ENCODE data around the gene CACNG3.

Gene CACNG3

GRCh38 chr16:24378999-24379398 lies 122.9 kb downstream of the CACNG3 start:
- Histone ChIP-seq H3K79me2 (ENCODE audit: low read length) (no peaks in the 10 kb centered on the region), H3K4me3 (ENCODE audit: low read length) (no peak overlapping the region), H3K9ac (ENCODE audit: low read length) (no peak overlapping the region), H3K27me3 (ENCODE audit: low read depth, low read length) (no peaks in the 10 kb centered on the region), H3K9me3 (ENCODE audit: insufficient read depth, low read length) (peaks cover 4% of the 10 kb centered on the region; the same call in 1 of the 2 replicates), H4K20me1 (ENCODE audit: insufficient read depth, low read length) (no peaks in the 10 kb centered on the region), H3K36me3 (replicated peaks; ENCODE audit: low read depth, low read length) (no peaks in the 10 kb centered on the region), H3K4me1 (ENCODE audit: low read length) (no peaks in the 10 kb centered on the region), H3K27ac (ENCODE audit: low read length) (no peak overlapping the region), H2AFZ (ENCODE audit: low read depth, low read length) (no peak overlapping the region), H3K4me2 (ENCODE audit: low read length) (no peak overlapping the region)
- TF ChIP-seq EZH2phosphoT487 (IDR thresholded peaks at IDR 0.05; ENCODE audit: low read depth): no peak
- TF ChIP-seq, protein P1, sequence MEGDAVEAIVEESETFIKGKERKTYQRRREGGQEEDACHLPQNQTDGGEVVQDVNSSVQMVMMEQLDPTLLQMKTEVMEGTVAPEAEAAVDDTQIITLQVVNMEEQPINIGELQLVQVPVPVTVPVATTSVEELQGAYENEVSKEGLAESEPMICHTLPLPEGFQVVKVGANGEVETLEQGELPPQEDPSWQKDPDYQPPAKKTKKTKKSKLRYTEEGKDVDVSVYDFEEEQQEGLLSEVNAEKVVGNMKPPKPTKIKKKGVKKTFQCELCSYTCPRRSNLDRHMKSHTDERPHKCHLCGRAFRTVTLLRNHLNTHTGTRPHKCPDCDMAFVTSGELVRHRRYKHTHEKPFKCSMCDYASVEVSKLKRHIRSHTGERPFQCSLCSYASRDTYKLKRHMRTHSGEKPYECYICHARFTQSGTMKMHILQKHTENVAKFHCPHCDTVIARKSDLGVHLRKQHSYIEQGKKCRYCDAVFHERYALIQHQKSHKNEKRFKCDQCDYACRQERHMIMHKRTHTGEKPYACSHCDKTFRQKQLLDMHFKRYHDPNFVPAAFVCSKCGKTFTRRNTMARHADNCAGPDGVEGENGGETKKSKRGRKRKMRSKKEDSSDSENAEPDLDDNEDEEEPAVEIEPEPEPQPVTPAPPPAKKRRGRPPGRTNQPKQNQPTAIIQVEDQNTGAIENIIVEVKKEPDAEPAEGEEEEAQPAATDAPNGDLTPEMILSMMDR (IDR thresholded peaks at IDR 0.05; ENCODE audit: low read depth, low read length): no peak

DNA sequence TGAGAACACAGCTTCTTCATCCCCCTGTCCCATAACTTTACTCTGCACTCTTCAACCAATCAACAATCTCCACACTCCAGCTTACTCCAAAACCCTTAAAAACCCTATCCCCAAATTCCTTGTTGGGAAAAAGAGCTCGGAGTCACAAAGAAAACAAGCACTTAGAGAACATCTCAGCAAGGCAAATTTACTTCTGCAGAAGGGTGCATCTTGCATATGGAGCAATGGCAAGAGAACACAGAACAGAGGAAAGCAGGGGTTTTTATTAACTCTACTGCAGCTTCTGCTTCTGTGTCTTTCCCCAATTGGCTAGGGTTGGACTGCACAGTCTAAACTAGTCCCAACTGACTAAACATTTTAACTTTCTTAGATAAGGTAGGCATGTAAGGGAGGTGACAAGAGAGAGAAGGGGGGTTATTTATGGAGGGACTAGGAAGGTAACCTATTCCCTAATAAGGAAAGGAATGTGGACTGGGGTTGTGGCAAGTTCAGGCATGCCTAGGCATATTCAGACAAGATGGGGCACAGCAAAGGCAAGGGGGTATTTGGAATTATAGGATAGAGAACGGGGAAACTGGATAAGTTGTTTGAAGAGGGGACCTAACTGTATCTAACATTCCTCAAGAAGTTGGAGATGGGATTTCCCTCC lies 125.5 kb downstream of the CACNG3 start:
- Histone ChIP-seq H3K9me3 (ENCODE audit: insufficient read depth, low read length) (peaks cover 4% of the 10 kb centered on the region; the same call in 1 of the 2 replicates), H3K4me2 (ENCODE audit: low read length) (no peak overlapping the region), H3K4me1 (ENCODE audit: low read length) (no peaks in the 10 kb centered on the region), H4K20me1 (ENCODE audit: insufficient read depth, low read length) (no peaks in the 10 kb centered on the region), H3K4me3 (ENCODE audit: low read length) (no peak overlapping the region), H3K9ac (ENCODE audit: low read length) (no peak overlapping the region), H3K27ac (ENCODE audit: low read length) (no peak overlapping the region), H3K36me3 (replicated peaks; ENCODE audit: low read depth, low read length) (no peaks in the 10 kb centered on the region), H3K79me2 (ENCODE audit: low read length) (no peaks in the 10 kb centered on the region), H2AFZ (ENCODE audit: low read depth, low read length) (no peak overlapping the region), H3K27me3 (ENCODE audit: low read depth, low read length) (no peaks in the 10 kb centered on the region)
- TF ChIP-seq, protein P1 (IDR thresholded peaks at IDR 0.05; ENCODE audit: low read depth, low read length): no peak
- TF ChIP-seq EZH2phosphoT487 (IDR thresholded peaks at IDR 0.05; ENCODE audit: low read depth): no peak

- H4K20me1 ChIP-seq (ENCODE audit: insufficient read depth, low read length): no peaks in the 10 kb centered on the region
- no peak overlapping the region for H3K4me3 ChIP-seq (ENCODE audit: low read length)
- no peaks in the 10 kb centered on the region for H3K79me2 ChIP-seq (ENCODE audit: low read length)
- H3K4me1 ChIP-seq (ENCODE audit: low read length): no peaks in the 10 kb centered on the region
- H3K27ac ChIP-seq (ENCODE audit: low read length): no peak overlapping the region
- H3K36me3 ChIP-seq (replicated peaks; ENCODE audit: low read depth, low read length): no peaks in the 10 kb centered on the region
- no peaks in the 10 kb centered on the region for H3K27me3 ChIP-seq (ENCODE audit: low read depth, low read length)
- TF ChIP-seq, protein P1 (IDR thresholded peaks at IDR 0.05; ENCODE audit: low read depth, low read length): no peak
- TF ChIP-seq EZH2phosphoT487 (IDR thresholded peaks at IDR 0.05; ENCODE audit: low read depth): no peak
- H3K9me3 ChIP-seq (ENCODE audit: insufficient read depth, low read length): peaks cover 4% of the 10 kb centered on the region; the same call in 1 of the 2 replicates
- H2AFZ ChIP-seq (ENCODE audit: low read depth, low read length): no peak overlapping the region
- H3K9ac ChIP-seq (ENCODE audit: low read length): no peak overlapping the region
- H3K4me2 ChIP-seq (ENCODE audit: low read length): no peak overlapping the region
Observed at GRCh38 chr16:24382762-24383407, 126.8 kb downstream of the CACNG3 start.

GRCh38 chr16:24394341-24394740 lies 138.2 kb downstream of the CACNG3 start:
- H3K9ac ChIP-seq (ENCODE audit: low read length): no peak overlapping the region
- H3K4me1 ChIP-seq (ENCODE audit: low read length): peaks cover 12% of the 10 kb centered on the region
- H4K20me1 ChIP-seq (ENCODE audit: insufficient read depth, low read length): no peaks in the 10 kb centered on the region
- H3K4me2 ChIP-seq (ENCODE audit: low read length): no peak overlapping the region
- H3K36me3 ChIP-seq (replicated peaks; ENCODE audit: low read depth, low read length): no peaks in the 10 kb centered on the region
- no peak overlapping the region for H3K27ac ChIP-seq (ENCODE audit: low read length)
- H3K27me3 ChIP-seq (ENCODE audit: low read depth, low read length): peaks cover 3% of the 10 kb centered on the region; the same call in 1 of the 2 replicates
- H3K4me3 ChIP-seq (ENCODE audit: low read length): no peak overlapping the region
- no peak overlapping the region for H2AFZ ChIP-seq (ENCODE audit: low read depth, low read length)
- no peaks in the 10 kb centered on the region for H3K79me2 ChIP-seq (ENCODE audit: low read length)
- no peaks in the 10 kb centered on the region for H3K9me3 ChIP-seq (ENCODE audit: insufficient read depth, low read length)
- TF ChIP-seq, protein P1 (IDR thresholded peaks at IDR 0.05; ENCODE audit: low read depth, low read length): no peak
- TF ChIP-seq EZH2phosphoT487 (IDR thresholded peaks at IDR 0.05; ENCODE audit: low read depth): no peak

All from OCI-LY3 (cell line).